Body of pancreas (tissue), 4 donors: Measurements from ENCODE around the gene NDUFA12.

Experiments used
- CTCF ChIP-seq, 7 experiments: fragments of 450-650 bp in 4 of 7; fragments of 200-600 bp in 3 of 7; sonication (generic) in 3 of 7; IDR thresholded peaks; one replicate each; pipeline ENCODE4 v1.5.1; 2016 to 2019; ENCODE audit warnings: antibody characterized with exemption in 7 of 7
- POLR2A ChIP-seq, 3 donors: fragments of 450-650 bp; IDR thresholded peaks; one replicate each; pipeline ENCODE4 v1.6.1; 2016; ENCODE audit warnings: antibody characterized with exemption in 3 of 3, mild to moderate bottlenecking in 2 of 3

- TF ChIP-seq POLR2A (IDR thresholded peaks at IDR 0.05), result no peak
- no peak for TF ChIP-seq CTCF (IDR thresholded peaks at IDR 0.05)
Observed at GRCh38 chr12:95051241-95051640, 47.7 kb upstream of the NDUFA12 start.
